ENCODE measurements around the gene CTNNB1.
A peak's percentile ranks its signal among the peaks of the same experiment; 100 is the strongest.

Gene CTNNB1

DNA sequence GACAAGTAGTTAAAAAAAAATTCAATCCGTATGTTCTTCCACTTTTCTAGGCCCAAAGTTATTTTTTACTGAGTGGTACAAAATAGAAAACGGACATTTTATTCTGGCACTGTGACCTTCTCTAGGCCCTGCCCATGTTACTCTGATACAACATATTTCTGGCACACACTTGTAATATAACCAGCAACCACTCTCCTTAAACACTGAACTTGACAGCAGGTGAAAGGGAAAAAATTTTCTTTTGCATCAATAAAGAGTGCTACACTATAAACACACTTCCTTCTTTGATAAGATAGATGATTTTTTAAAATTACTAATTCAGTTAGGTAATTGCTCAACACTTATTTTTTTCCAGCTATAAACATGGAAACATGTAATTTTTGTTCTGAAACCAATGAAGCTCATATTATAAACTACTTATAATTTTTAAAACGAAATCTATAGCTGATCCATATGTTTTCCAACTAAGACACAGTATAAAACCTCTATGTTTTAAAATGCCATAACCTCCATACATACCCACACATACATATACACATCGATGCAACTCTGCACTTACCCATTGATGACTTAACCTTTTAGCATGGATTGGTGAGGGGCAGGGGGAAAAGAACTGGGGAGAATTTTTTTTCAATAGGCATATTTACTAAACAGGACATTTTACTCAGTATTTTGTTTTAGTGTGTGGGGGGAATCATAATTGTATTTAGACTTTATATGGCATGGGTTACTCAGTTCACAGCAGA lies 5.3 kb upstream of the CTNNB1 start:
- no peak for DNase-seq (ENCODE audit: low spot score)

DNA sequence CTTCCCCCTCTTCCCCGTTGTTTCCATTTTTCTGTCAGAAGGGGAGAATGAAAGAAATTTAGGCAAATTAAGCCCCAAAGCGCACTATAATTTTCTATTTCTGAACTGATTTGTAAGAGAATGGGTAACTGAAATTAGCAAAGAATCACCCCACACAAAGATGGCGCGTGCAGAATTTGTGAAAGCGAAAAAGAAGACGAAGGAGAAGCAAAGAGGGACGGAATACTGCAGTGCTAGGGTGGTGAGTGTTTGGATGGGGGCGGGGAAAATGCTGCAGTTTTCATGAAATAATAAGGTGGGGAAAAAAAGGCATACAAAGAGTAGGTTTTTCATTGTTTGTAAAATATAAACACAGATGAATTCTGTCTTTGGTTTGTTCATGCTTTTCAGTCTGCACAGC lies 4.6 kb upstream of the CTNNB1 start:
- no peak for DNase-seq (ENCODE audit: low spot score)

GRCh38 chr3:41195946-41196345 lies 3.4 kb upstream of the CTNNB1 start:
- no peak for DNase-seq (ENCODE audit: low spot score)

DNA sequence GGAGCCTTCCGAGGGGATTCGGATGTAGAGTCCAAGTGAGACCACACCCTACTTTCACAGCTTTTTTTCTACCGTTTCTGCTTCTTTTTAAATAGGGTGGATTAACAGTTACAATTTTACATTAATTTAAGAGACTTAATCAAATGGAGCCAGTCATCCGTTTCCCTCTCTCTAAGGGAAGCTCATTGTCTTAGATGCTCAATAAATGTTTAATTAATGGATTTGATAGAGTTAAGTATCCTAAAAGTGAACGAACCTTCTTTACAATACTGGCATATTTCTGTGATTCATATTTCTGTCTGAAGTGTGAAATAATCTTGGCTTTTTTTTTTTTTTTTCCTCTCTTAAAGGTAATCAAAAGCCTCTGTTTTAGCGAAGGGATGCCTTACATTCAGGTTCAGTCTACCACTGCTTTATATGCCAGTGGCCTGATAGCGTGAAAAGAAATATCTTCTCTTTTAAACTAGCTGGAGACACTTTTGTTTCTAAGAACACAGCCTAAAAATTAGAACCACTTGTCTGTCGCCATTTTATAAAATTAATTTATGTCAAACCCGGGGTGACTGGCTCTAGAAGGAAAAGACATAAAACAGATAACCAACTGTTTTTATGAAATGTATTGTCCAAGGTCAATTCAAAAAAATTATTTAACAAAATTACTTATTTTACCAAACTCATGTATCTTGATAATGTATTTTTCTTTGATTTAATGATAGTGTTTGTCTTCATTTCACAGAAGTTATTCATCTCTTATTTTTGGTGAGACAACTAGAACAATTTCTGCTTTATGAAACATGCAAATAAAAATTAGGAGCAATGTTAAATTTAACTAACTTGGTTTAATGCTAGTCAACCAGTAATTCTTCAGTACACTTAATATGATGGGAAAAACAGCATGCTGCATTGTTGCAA lies 2.5 kb upstream of the CTNNB1 start:
- DNase-seq (ENCODE audit: low spot score) = no peak

- DNase-seq (ENCODE audit: low spot score) = no peak
Measured at GRCh38 chr3:41198046-41198445, 1.3 kb upstream of the CTNNB1 start.

DNA sequence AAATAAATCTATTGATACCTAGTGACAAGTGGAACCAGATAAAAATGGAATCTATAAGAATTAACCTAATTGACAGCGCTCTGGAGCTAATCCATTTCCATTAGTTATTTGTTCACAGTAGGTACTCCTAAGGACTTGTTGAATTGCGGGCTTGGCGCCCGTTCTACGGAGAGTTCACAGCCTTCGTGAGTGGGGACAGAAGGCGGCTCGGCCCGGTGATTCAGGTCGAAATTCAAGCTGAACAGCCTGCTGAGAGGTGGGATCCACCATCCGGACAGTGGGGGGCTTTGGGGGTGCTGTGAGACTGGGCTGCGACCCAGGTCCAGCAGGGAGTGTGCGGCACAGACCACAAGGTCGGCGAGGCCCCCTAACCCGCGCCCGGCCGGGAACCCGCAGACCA lies 779 bp upstream of the CTNNB1 start:
- DNase-seq (ENCODE audit: low spot score) = no peak

GRCh38 chr3:41199866-41200668 lies 762 bp downstream of the CTNNB1 start:
- DNase-seq (ENCODE audit: low spot score) = peak; percentile 20

GRCh38 chr3:41200669-41201021 lies 1.3 kb downstream of the CTNNB1 start:
- DNase-seq (ENCODE audit: low spot score) = peak; percentile 8

DNA sequence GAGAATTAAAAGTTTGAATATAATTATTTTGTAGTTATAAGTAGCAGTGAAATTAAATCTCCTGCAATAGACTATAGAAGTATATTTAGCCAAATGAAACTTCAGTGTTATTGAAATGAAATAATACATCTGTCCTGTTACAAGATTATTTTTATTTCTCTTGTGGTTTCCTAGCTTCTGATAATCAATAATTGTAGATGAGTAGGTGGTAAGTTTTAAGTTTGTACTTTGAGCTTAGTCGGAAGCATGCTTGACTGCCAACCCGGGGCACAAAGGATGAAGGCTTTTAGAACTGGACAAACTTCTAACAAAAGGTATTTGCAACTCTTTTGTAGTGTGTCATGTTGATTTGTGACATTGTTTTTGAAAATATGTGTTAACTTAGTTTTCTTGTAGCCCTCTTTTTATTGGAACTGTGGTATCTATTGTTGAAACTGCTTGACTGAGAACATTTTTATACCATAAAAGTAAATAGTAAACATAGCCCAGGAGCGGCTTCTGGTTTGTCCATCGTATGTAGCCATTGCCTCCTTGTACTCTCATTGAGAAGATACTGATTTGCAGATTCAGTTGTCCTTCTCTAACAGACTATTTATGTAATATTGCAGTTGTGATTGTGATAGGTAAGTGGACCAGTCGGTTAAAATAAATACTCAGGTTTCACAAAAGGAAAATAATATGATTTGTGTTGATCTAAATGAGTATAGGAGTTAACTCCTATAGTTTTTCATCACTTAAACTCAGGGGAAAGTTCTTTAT lies 2.9 kb downstream of the CTNNB1 start:
- DNase-seq (ENCODE audit: low spot score) = no peak

- peak; percentile 11 for DNase-seq (ENCODE audit: low spot score)
Measured at GRCh38 chr3:41202834-41203345, 3.6 kb downstream of the CTNNB1 start.

DNA sequence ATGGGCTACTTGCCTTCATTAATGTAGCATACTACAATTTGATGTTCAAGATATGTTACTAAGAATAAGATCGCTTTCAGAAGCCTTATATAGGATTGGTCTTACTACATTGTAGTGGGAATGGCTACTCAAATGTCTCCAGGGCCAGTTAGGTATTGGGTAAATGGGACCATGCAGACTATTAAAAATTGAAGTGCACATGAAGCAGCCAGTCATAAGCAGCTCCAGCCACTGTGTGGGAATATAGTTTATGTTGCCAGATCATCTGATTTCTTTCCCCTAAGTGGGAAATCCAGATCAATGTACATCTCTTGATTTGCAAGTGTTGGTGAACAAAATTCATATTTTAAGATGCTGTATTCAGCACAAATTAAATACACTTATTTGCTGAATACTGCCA lies 5.1 kb downstream of the CTNNB1 start:
- no peak for DNase-seq (ENCODE audit: low spot score)

DNA sequence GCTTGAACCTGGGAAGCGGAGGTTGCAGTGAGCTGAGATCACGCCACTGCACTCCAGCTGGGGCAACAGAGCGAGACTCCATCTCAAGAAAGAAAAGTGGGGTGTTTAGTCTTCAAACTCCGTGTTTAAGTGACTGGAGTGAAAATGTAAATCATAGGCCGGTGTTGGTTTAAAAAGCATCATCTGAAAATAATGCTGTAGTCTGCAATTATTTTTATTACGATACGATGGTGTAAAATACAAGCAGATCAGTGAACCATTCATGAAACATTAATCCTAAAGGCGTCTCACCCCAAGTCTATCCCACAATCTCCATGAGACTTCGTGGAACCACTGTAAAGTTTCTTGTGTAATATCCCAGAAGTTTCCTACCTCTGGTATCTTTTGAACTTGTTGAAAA lies 6.3 kb downstream of the CTNNB1 start:
- DNase-seq (ENCODE audit: low spot score) = no peak

GRCh38 chr3:41207355-41207754 lies 8.1 kb downstream of the CTNNB1 start:
- DNase-seq (ENCODE audit: low spot score) = no peak

GRCh38 chr3:41208507-41209220 lies 9.4 kb downstream of the CTNNB1 start:
- DNase-seq (ENCODE audit: low spot score) = no peak

GRCh38 chr3:41209646-41210045 lies 10.3 kb downstream of the CTNNB1 start:
- DNase-seq (ENCODE audit: low spot score) = no peak

DNA sequence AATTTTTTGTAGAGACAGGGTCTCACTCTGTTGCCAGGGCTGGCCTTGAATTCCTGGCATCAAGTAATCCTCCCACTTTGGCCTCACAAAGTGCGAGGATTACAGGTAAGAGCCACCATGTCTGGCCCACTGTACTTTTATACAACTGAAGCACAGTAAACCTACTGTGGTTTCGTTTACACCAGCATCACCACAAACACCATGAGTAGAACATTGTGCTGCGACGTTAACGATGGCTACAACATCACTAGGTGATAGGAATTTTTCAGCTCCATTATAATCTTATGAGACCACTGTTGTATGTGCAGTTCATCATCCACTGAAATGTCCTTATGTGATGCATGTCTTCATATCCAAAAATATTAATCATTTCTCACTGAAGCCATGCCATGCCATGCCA lies 11.7 kb downstream of the CTNNB1 start:
- no peak for DNase-seq (ENCODE audit: low spot score)

DNA sequence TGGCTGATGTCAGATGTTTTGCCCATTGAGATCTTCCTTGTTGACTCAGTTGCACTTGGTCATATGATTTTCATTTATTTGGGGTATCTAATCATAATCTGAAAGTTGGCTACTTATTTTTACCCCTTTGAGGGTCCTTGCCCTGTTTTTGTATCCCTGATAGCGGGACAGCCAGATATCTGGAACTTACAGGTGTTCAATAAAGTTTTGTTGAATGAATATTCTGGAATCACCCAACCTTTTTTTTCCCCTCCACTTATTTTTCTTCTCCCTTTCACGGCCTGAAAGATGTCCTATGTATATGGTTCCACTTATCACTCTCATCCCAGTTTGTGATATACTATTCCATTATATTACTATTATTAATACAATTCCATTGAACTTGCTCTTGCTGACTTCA lies 12.8 kb downstream of the CTNNB1 start:
- DNase-seq (ENCODE audit: low spot score) = no peak

- no peak for DNase-seq (ENCODE audit: low spot score)
Measured at GRCh38 chr3:41213588-41213987, 14.3 kb downstream of the CTNNB1 start.

- no peak for DNase-seq (ENCODE audit: low spot score)
Measured at GRCh38 chr3:41216422-41216821, 17.1 kb downstream of the CTNNB1 start.

DNA sequence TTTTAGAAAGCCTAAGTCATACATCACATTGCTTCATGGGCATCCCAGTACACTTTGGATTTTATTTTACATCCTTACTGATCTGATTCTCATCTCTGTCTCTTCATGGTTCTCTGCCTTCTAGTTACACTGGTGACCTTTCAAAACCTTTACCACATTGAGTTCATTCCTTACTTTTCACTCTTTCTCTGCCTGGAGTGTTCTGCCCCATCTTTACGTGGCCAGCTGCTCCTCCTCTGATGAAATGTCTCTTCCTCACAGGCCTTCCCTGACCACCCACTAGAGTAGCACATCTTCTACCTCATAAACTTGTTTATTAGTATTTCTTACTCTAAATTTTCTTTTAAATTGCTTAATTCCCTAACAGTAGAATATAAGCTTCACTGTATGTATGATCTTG lies 17.7 kb downstream of the CTNNB1 start:
- DNase-seq (ENCODE audit: low spot score) = no peak

GRCh38 chr3:41219424-41219823 lies 20.1 kb downstream of the CTNNB1 start:
- DNase-seq (ENCODE audit: low spot score) = no peak

Data from LoVo (cell line).